Middle frontal gyrus (tissue), 1 donor: ENCODE measurements around the gene UIMC1.
"Not testable (repeated sequence)": the region's sequence is repeated elsewhere in the genome, so short reads cannot be mapped to it uniquely, and the experiment has no call there.

Experiments used
- DNase-seq: peaks from one replicate; pipeline ENCODE4 v3.0.0-alpha.2; 2015; ENCODE audit warnings: low spot score; ENCODE audit errors: extremely low spot score

The UIMC1 gene

GRCh38 chr5:176873011-176873410 is 133.6 kb downstream of the UIMC1 start:
- DNase-seq = not testable (repeated sequence)

DNA sequence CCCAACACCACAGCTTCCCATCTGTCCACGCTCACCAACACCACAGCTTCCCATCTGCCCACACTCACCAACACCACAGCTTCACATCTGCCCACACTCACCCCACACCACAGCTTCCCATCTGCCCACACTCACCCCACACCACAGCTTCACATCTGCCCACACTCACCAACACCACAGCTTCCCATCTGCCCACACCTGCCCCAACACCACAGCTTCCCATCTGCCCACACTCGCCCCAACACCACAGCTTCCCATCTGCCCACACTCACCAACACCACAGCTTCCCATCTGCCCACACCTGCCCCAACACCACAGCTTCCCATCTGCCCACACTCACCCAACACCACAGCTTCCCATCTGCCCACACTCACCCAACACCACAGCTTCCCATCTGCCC is 134.0 kb downstream of the UIMC1 start:
- not testable (repeated sequence) for DNase-seq

- DNase-seq = not testable (repeated sequence)
Measured at GRCh38 chr5:176870644-176871043, 135.9 kb downstream of the UIMC1 start.

DNA sequence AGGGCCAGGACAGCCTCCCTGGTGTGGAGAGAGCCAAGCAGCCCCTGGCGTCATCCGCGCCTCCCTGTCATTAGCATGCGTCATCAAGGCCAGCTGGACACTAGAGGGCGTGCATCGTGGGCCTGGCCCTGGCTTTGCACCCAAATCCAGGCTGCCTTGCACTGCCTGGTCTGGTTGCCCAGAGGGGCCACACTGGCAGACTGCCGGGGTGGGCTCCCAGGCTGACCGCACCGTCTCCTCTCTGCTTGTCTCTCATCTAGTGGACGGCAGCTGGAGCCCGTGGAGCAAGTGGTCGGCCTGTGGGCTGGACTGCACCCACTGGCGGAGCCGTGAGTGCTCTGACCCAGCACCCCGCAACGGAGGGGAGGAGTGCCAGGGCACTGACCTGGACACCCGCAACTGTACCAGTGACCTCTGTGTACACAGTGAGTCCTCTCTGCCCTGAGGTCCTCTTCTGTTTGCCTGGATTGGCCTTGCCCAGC is 136.4 kb downstream of the UIMC1 start:
- DNase-seq = no peak

DNA sequence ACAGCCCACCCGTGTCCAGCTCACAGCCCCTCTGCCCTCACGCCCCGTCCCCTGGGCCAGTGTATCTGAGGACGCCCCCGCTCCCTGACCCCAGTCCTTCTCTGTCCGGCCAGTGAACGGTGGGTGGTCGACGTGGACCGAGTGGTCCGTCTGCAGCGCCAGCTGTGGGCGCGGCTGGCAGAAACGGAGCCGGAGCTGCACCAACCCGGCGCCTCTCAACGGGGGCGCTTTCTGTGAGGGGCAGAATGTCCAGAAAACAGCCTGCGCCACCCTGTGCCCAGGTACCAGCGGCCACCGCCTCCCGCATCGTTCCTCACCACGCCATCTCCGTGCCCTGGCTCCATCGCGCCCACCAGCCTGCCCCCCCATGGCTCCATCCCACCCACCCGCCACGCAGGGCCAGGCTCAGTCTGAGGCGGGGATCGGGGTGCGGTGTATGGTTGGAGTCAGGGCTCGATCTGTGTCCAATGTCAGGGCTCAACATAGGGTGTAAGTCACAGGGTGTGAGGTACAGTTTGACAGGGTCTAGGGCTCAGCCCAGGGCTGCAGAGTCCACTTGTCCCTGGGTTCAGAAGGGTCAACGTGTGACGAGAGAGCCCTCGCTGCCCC is 137.0 kb downstream of the UIMC1 start:
- no peak for DNase-seq

- DNase-seq = no peak
Measured at GRCh38 chr5:176868731-176869130, 137.8 kb downstream of the UIMC1 start.

DNA sequence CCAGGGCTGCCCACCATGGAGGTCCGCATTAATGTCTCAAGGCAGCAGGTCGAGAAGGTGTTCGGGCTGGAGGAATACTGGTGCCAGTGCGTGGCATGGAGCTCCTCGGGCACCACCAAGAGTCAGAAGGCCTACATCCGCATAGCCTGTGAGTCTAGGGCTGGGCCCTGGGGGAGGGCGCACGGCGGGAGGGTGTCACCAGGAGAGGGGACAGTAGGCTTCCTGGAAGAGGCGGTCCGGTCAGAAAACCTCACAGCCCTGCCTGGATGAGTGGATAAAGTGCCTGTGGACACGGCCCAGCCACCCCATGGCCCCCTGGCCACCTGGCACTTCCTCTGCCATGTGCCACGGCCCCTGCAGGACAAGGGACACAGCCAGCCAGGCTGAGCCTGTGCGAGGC is 138.5 kb downstream of the UIMC1 start:
- no peak for DNase-seq

DNA sequence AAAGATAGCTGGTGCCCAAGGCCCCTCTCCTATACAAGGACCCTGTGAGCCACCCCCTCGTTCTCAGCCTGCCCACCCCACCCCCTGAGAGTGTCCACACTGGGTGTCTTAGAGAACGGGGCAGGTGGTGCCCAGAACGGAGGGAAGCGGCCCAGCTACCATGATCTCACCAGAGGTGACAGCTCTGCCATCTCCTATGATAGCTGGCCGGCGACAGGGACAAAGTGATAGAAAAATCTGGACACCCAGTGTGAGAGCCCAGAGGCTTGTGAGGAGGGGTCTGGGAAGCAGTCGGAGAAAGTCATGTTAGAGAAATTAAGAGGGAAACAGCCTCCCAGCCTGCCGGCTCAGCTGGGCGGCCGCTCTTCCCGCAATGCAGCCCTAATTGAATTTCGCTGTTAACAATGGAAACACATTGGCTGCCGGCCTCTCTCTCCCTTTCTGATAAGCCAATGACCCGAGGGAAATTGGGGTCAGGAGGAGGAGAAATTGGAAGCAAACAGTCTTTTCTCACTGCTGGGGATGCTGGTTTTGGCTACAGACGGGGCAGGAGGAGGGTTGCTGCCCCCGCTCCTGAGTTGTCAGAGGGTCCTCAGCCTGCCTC is 139.8 kb downstream of the UIMC1 start:
- no peak for DNase-seq

GRCh38 chr5:176865964-176866363 is 140.6 kb downstream of the UIMC1 start:
- no peak for DNase-seq

- DNase-seq = no peak
Measured at GRCh38 chr5:176864755-176865154, 141.8 kb downstream of the UIMC1 start.

GRCh38 chr5:176863765-176864098 is 142.8 kb downstream of the UIMC1 start:
- no peak for DNase-seq

DNA sequence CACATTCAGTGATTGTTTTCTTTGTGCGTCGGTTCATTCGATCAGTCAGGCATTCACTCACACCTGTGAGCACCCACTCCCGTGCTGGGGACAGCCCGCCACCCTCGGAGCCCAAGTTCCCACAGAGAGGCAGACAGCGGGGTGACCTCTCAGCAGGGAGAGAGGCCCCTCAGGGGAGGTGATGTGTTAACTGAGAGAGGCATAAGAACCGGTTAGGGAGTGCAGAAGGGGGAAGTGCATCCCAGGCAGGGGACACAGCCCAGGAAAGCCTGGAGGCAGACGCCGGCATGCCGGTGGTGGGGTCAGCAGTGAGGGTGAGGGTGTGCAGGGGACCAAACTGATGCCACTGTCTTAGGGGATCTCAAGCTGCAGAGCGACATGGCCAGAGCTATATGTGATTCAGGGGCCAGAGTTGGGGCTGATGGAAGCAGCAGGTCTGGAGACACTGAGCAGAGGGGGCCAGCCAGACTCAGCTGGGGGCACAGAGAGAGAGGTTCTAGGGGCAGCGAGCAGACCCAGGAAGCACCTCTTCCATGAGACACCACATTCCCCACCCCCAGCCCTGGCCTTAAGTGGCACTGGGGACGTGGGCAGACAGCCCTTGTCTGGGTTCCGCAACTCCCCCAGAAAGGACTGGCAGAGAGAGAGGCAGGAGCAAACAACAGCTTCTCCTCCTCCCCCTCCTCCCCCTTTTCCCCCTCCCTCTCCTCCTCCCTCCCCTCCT is 143.4 kb downstream of the UIMC1 start:
- no peak for DNase-seq

GRCh38 chr5:176862330-176862995 is 144.1 kb downstream of the UIMC1 start:
- no peak for DNase-seq

GRCh38 chr5:176861276-176861675 is 145.3 kb downstream of the UIMC1 start:
- DNase-seq = no peak

- no peak for DNase-seq
Measured at GRCh38 chr5:176860381-176860780, 146.2 kb downstream of the UIMC1 start.

- no peak for DNase-seq
Measured at GRCh38 chr5:176859916-176860315, 146.7 kb downstream of the UIMC1 start.

GRCh38 chr5:176857894-176858273 is 148.7 kb downstream of the UIMC1 start:
- no peak for DNase-seq

DNA sequence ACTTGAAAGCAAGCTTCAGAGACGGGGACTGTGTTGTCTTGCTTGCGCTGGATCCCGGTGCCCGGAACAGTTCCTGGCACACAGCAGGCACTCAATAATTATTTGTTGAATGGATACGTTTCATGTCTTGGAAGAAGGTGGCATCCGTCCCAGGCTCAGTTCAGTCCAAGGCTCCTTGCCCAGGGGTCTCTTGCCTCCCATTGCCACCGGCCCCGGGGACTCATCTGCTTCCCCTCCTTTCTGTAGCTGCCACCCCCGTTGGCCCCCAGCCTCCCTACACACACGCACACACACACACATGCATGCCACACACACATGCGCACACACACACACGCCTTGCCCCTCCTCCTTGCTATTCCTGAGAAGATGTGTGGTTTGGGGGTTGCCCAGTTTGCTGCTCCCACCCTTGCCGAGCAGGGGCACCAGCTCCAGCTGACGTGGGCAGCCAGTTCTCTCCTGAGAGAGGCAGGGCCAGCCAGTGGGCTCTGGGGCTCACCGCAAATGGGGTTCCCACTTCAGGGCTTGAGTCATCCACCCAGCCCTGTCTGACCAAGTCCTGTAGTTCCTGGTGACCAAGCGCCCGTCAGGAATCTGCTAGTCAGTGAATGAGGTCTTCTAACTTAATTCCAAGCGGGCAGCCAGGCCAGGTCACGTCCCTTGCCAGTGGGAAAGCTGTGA is 149.2 kb downstream of the UIMC1 start:
- DNase-seq = no peak

GRCh38 chr5:176856746-176857145 is 149.8 kb downstream of the UIMC1 start:
- DNase-seq = no peak

DNA sequence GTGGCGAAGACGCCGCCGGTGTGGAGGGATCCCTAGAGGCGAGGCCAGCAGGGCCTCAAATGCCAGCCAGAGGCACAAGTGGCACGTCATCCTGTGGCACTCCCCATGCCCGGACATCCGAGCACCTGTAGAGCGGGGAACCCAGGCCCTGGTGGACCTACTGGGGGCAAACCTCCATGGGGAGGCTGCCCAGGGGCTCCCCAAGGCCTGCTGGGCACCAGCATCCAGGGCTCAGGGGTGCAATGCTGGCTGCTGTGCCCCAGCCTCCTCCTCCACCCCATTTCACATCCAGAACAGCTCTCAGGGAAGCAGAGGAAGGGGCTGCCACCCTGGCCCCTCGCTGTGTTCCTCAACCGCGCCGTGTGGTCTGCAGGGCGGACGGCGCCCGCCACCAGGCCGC is 151.0 kb downstream of the UIMC1 start:
- no peak for DNase-seq
